Occipital lobe (tissue), 2 donors: ENCODE measurements around the gene SFI1. TPM values are rescaled to one million over a fixed set of nuclear protein-coding genes. Genes with fewer than 3 reads are reported as not detected.
A peak's percentile ranks its signal among the peaks of the same experiment; 100 is the strongest.

Experiments used
- DNase-seq: peaks from one replicate; lab custom pipeline; 2025; lab: John Stamatoyannopoulos, UW
- total RNA-seq: library from RNA; depleted of rRNA; stranded (reverse); fragments of >200 nt; gene quantifications from one replicate; pipeline ENCODE4 v1.2.3, GENCODE V29; 2014

SFI1 gene
- total RNA-seq, 1 donor from 2014 or later, result 15.1 TPM

GRCh38 chr22:31616315-31616980 is 120.1 kb downstream of the SFI1 start:
- no peak for DNase-seq

- no peak for DNase-seq
Observed at GRCh38 chr22:31618057-31618456, 121.7 kb downstream of the SFI1 start.

- no peak for DNase-seq
Observed at GRCh38 chr22:31618471-31619176, 122.3 kb downstream of the SFI1 start.

- no peak for DNase-seq
Observed at GRCh38 chr22:31619611-31620300, 123.4 kb downstream of the SFI1 start.

DNA sequence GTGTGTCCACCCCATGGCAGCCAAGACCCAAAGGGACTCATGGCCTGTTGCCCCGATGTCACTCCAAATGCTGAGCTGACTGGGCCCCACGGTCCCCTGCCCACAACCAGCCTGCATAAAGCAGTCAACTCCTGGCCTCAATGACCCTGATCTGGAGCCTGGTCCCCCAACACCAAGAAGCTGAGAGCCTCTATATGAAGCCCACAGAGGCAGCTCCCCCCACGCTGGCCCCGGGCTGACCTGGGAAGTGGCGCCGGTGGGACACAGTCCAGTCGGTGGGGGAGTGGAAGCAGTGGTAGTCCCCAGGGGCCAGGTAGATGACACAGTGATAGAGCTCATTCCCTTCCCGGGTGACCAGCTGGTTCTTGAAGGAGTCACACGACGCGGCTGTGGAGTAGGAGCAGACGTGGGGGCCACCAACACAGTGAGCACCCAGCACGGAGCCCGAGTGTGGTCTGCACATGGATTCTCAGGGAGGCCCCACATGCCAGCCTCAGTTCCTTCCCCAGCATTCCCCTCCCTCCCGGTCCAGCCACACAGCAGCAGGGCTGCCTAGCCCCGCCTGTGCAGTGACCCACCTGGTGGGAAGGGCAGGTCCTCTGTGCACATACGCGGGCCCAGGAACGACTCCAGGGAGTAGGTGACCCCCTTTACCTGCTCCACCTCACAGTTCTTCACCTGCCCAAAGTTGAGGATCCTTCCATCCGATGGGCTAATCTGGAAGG is 124.6 kb downstream of the SFI1 start:
- no peak for DNase-seq

DNA sequence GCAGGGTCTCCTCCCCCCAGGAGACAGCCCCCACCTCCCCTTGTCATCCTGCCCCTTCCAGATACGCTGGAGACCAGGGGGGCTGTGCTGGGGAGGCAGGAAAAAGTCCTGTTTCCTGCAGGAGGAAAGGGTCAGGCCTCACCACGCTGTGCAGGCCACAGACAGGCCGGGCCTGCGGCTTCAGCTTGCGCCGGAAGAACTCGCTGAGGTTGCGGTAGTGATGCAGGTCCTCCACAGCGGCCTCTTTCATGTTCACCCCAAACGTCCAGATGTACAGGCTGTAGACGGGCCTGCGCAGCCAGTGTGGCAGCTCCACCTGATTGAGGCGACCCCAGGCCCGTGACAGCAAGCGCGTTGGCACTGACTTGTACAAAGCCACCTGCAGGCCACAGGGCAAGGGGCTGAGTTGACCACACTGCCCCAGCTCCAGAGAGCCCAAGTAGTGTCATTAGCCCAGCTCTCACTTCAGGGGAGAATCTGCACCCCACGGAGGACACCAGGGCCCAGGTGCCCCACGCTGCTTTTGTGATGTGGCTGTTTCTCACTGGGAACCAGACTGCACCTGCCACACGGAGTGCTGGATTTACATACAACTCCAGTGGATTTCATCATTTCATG is 125.3 kb downstream of the SFI1 start:
- no peak for DNase-seq

DNA sequence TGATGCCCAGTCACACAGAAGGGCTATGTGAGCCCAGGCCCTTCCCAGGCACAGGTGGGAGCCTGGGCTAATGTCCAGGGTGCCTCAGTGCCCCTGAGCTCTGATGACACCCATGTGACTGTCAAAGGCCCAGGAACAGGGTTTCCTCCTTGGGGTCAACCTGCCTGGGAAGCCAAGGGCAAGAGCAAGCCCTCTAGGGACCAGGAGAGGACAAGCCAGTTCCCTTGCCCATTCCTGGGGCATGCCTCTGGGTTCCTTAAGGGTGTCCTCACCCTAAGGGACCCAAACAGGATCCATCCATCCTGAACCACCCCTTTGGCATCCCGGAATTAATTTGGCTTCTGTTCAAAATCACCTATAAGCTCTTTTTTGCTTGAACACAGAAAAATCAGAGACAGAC is 126.6 kb downstream of the SFI1 start:
- DNase-seq, result no peak

- DNase-seq, result no peak
Observed at GRCh38 chr22:31623592-31624304, 127.4 kb downstream of the SFI1 start.

- DNase-seq, result no peak
Observed at GRCh38 chr22:31625257-31625640, 128.9 kb downstream of the SFI1 start.

DNA sequence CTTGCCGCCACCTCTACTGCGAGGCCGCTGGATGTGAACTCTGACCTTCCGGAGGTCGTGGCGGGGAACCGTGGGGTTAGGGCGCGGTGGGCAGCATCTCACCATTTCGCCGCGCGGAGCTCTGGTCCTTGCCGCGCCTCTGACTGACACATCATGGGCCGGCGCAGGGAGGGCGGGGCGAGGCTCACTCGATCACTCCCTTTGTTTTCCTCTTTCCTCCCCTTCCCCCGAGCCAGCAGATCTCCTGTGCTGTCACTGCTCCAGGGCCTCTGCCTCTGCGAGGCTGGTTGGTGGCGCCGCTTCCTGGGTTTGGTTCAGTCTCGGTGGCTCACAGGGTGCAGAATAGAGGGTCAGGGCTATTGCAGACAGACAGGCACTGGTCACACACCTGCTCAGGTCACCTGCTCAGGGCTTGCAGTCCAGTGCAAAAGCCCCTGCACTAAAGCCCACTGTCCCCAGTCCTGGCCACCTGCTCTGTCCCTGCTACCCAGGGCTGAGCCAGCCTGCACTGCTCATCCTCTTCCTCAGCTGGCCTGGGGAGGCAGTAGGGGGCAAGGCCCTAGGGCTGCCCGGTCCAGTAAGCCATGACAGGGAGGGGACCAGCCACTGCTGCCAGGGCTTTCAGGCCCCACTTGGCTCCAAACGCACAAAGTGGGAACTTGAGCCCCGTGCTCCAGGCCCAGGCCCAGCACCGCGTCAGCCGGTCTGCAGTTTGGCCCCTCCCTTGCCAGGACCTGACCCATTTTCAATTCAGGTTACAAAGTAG is 129.5 kb downstream of the SFI1 start:
- peak; percentile 76 for DNase-seq

DNA sequence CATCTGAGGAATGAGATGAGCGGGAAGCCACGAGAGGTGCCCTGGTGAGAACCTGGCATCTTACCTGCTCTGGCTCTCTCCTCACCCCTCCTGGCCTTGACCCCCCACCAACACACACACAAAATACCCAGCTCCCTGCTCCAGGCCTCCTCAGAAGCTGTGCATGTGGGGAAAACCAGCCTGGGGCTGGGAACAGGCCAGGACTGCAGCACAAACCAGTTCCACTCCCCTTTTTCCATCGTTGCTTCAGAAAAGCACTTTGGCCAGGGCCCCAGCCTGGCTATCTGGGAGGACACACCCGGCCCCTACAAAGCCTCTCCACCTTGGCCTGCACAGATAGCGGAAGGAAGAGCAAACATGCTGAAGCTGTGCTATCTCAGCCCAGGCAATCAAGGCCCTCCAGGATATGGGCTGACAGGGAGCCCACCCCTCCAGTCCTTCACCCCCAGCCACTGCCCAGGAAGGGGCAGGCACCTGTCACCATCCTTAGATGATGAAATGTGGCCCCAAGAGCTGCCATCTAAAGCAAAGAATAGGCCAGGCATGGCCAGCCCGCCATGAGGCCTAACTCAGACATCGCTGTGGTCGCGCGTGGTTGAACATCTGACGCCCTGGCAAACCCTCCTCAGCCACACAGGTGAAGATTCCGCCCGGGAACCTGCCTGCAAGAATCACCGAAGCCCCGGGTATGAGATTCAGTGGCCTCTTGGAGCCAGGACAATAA is 130.3 kb downstream of the SFI1 start:
- no peak for DNase-seq

DNA sequence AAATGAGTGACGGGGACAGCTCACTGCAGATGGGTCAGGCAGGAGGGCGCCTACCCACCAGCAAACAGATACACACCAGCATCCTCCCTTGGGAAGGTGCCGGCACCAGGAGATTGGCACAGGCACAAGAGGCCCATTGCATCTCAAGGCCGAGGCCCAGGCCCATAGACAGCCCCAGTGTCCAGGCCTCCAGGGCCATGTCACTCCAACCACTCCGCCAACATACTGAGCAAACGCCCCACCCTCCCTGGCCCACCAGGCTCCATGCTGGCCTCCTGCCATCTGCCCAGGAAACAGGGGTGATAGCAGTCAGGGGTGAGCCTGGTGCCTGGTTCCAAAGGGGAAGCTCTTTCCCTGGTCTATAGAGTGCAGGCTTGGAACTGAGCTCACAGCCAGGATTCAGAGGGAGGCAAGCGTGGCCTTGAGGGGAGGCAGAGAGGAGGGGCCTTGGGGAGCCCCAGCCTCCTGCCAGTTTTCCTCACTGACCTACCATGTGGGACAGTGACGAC is 130.9 kb downstream of the SFI1 start:
- DNase-seq, result no peak

GRCh38 chr22:31628362-31628761 is 132.0 kb downstream of the SFI1 start:
- DNase-seq, result no peak

GRCh38 chr22:31628969-31629708 is 132.8 kb downstream of the SFI1 start:
- DNase-seq, result no peak

DNA sequence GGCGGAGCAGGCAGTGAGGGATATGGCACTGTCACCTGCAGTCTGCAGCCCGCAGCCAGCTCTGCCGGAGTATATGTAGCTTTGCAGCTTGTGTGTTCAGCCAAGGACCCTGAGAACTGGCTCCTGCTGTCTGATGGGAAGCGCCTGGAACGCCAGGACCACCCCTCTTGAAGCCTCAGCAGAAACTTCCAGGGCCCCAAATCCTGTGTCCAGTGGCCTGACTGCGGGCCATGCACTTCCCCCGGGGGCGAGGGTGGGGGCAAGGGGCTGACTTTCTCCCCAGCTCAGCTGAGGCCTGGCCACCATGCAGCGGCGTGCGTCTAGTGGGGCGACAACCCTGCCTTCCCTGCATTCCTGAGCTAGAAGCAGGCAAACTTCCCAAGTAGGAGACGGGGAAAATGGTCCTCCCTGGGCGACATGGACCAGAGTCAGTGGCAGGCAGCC is 133.4 kb downstream of the SFI1 start:
- no peak for DNase-seq

GRCh38 chr22:31630331-31631329 is 134.3 kb downstream of the SFI1 start:
- DNase-seq, result peak; percentile 64

DNA sequence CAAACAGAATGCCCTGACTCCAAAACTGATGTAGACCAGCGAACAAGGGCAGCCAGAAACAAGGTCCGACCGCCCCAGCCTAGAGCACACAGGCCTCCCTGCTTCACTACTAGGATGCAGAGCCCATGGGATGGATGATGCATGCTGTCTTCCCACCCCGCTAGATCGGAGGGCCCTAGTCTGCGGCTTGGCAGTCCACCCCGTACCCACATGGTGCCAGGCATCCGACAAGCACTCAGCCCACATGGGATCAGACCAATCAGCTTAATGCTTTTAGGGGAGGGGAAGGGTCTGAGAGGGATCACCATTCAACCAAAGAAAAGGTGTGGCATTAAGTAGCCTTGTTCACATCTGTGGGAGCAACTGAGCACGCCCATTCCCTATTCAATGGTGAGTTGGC is 135.1 kb downstream of the SFI1 start:
- DNase-seq, result no peak
